ENCODE data around the gene ARAF. TPM values are rescaled to one million over a fixed set of nuclear protein-coding genes. Genes with fewer than 3 reads are reported as not detected.

The ARAF gene
- total and polyA plus RNA-seq, 10 donors = 32.9 to 97.4 (median 79.3) TPM

- peaks cover 0 to 11% (median 0%) of the 10 kb centered on the region in 7 donors for H3K27me3 ChIP-seq (replicated peaks in 1 of 7)
- peaks cover 0 to 28% (median 11%) of the 10 kb centered on the region in 6 donors for H3K4me1 ChIP-seq
- peak in 6 of 11 experiments; percentile 21 to 48 (median 37) for TF ChIP-seq CTCF (IDR thresholded peaks at IDR 0.05 in 8 of 11, conservative IDR thresholded peaks at IDR 0.05 in 3 of 11)
- TF ChIP-seq POLR2AphosphoS5 (IDR thresholded peaks at IDR 0.05) = peak in 1 of 3 donors; percentile 22
- TF ChIP-seq POLR2A (IDR thresholded peaks at IDR 0.05) = no peak
- 90 to 98% (median 93%) methylated on average over 2 to 13 of the region's 13 CpGs for WGBS, 5 donors
- no peak overlapping the region for H3K27ac ChIP-seq
- H3K4me3 ChIP-seq = no peak overlapping the region
- DNase-seq = no peak
- peaks cover 0 to 85% (median 58%) of the 10 kb centered on the region in 6 donors for H3K36me3 ChIP-seq
- no peaks in the 10 kb centered on the region for H3K9me3 ChIP-seq
- intact Hi-C loops (cut with DNase I; ENCODE audit: low total_unique reads) = no loop called here
Measured at GRCh38 chrX:47568656-47569295, 7.8 kb downstream of the ARAF start.

- no peak overlapping the region for H3K27ac ChIP-seq
- TF ChIP-seq POLR2AphosphoS5 (IDR thresholded peaks at IDR 0.05) = no peak
- TF ChIP-seq POLR2A (IDR thresholded peaks at IDR 0.05) = no peak
- TF ChIP-seq CTCF (IDR thresholded peaks at IDR 0.05 in 8 of 11, conservative IDR thresholded peaks at IDR 0.05 in 3 of 11) = no peak
- H3K27me3 ChIP-seq (replicated peaks in 1 of 7) = peaks cover 0 to 25% (median 8%) of the 10 kb centered on the region in 7 donors
- intact Hi-C loops (cut with DNase I; ENCODE audit: low total_unique reads) = no loop called here
- no peaks in the 10 kb centered on the region for H3K9me3 ChIP-seq
- WGBS, 5 donors = 80 to 97% (median 91%) methylated on average over 7 to 8 of the region's 8 CpGs; no CpG with 5 or more reads in 1 of the 5 donors
- peaks cover 0 to 65% (median 46%) of the 10 kb centered on the region in 6 donors for H3K36me3 ChIP-seq
- H3K4me1 ChIP-seq = peaks cover 0 to 18% (median 7%) of the 10 kb centered on the region in 6 donors
- DNase-seq = no peak
- no peak overlapping the region for H3K4me3 ChIP-seq
Measured at GRCh38 chrX:47570794-47571193, 9.8 kb downstream of the ARAF start.

GRCh38 chrX:47571215-47571614, 10.2 kb downstream of the ARAF start:
- Histone ChIP-seq H3K4me1 (peaks cover 0 to 18% (median 7%) of the 10 kb centered on the region in 6 donors), H3K36me3 (peaks cover 0 to 61% (median 46%) of the 10 kb centered on the region in 6 donors), H3K27ac (no peak overlapping the region), H3K4me3 (no peak overlapping the region), H3K27me3 (replicated peaks in 1 of 7) (peaks cover 0 to 25% (median 8%) of the 10 kb centered on the region in 7 donors), H3K9me3 (no peaks in the 10 kb centered on the region)
- 89 to 96% (median 95%) methylated on average over 9 to 11 of the region's 11 CpGs for WGBS, 5 donors
- no peak for TF ChIP-seq POLR2A (IDR thresholded peaks at IDR 0.05)
- TF ChIP-seq POLR2AphosphoS5 (IDR thresholded peaks at IDR 0.05) = peak; percentile 5 to 22 (median 10)
- DNase-seq = no peak
- intact Hi-C loops (cut with DNase I; ENCODE audit: low total_unique reads) = no loop called here

- intact Hi-C loops (cut with DNase I; ENCODE audit: low total_unique reads) = no loop called here
- Histone ChIP-seq H3K27ac (no peak overlapping the region), H3K4me1 (peaks cover 0 to 18% (median 7%) of the 10 kb centered on the region in 6 donors), H3K4me3 (no peak overlapping the region), H3K27me3 (replicated peaks in 1 of 7) (peaks cover 0 to 25% (median 8%) of the 10 kb centered on the region in 7 donors), H3K36me3 (peaks cover 0 to 54% (median 41%) of the 10 kb centered on the region in 6 donors), H3K9me3 (no peaks in the 10 kb centered on the region)
- 84 to 92% (median 88%) methylated on average over 10 to 13 of the region's 13 CpGs for WGBS, 5 donors
- TF ChIP-seq POLR2A (IDR thresholded peaks at IDR 0.05) (no peak), POLR2AphosphoS5 (IDR thresholded peaks at IDR 0.05) (peak in 2 of 3 donors; percentile 31 to 33)
- DNase-seq = no peak
Measured at GRCh38 chrX:47571896-47572295, 10.9 kb downstream of the ARAF start.

- 63 to 75% (median 67%) methylated on average over 8 to 9 of the region's 9 CpGs for WGBS, 5 donors
- H3K4me1 ChIP-seq = peaks cover 0 to 18% (median 5%) of the 10 kb centered on the region in 6 donors
- DNase-seq = no peak
- intact Hi-C loops (cut with DNase I; ENCODE audit: low total_unique reads) = no loop called here
- peaks cover 0 to 44% (median 33%) of the 10 kb centered on the region in 6 donors for H3K36me3 ChIP-seq
- H3K27me3 ChIP-seq (replicated peaks in 1 of 7) = peaks cover 0 to 25% (median 8%) of the 10 kb centered on the region in 7 donors
- H3K4me3 ChIP-seq = no peak overlapping the region
- peak overlapping the region in 2 of 8 donors; percentile 54 to 64 for H3K27ac ChIP-seq
- H3K9me3 ChIP-seq = no peaks in the 10 kb centered on the region
- peak in 2 of 3 donors; percentile 27 to 53 for TF ChIP-seq POLR2AphosphoS5 (IDR thresholded peaks at IDR 0.05)
- TF ChIP-seq CTCF (IDR thresholded peaks at IDR 0.05 in 8 of 11, conservative IDR thresholded peaks at IDR 0.05 in 3 of 11) = no peak
- no peak for TF ChIP-seq POLR2A (IDR thresholded peaks at IDR 0.05)
Measured at GRCh38 chrX:47572773-47573340, 11.9 kb downstream of the ARAF start.

Data from spleen (tissue), 11 donors.